Measurements from ENCODE around the gene HTT.

The HTT gene

GRCh38 chr4:3223956-3224748 is 149.7 kb downstream of the HTT start:
- DNase-seq = no peak

- DNase-seq = no peak
Measured at GRCh38 chr4:3225071-3225850, 150.8 kb downstream of the HTT start.

- no peak for DNase-seq
Measured at GRCh38 chr4:3225936-3226335, 151.5 kb downstream of the HTT start.

DNA sequence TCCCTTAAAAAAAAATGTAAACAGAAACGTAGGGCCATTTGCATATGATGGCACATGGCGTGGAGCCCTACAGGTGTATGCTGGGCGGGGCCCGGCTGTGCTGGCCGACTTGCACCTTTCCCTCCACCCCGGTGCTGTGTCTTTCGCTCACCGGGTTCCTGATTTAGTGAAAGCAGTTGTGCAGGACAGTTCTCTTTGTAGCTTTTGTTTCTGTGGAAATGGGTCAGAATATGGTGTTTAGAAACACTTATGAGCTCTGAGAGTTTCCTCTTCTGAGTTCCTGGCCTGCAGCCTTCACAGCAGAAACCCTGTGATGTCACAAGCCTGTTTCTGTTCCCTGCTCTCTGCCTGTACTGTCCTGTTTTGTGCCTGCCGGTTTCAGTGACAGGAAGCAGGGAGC is 152.0 kb downstream of the HTT start:
- DNase-seq = no peak

DNA sequence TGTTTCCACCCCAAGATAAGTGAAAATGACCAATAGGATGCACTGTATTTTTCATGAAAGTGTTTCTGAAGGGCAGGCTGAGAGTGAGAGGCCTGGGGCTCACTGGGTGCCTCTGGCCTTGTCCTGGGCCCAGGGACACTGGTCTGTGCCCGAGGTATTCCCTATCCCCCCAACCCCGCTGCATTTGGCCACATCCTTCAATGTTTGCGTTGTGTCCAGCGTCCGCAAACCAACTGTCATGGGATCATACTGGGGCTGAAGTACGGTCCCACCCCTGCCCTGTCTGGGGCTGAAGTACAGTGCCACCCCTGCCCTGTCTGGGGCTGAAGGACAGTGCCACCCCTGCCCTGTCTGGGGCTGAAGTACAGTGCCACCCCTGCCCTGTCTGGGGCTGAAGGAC is 152.5 kb downstream of the HTT start:
- no peak for DNase-seq

DNA sequence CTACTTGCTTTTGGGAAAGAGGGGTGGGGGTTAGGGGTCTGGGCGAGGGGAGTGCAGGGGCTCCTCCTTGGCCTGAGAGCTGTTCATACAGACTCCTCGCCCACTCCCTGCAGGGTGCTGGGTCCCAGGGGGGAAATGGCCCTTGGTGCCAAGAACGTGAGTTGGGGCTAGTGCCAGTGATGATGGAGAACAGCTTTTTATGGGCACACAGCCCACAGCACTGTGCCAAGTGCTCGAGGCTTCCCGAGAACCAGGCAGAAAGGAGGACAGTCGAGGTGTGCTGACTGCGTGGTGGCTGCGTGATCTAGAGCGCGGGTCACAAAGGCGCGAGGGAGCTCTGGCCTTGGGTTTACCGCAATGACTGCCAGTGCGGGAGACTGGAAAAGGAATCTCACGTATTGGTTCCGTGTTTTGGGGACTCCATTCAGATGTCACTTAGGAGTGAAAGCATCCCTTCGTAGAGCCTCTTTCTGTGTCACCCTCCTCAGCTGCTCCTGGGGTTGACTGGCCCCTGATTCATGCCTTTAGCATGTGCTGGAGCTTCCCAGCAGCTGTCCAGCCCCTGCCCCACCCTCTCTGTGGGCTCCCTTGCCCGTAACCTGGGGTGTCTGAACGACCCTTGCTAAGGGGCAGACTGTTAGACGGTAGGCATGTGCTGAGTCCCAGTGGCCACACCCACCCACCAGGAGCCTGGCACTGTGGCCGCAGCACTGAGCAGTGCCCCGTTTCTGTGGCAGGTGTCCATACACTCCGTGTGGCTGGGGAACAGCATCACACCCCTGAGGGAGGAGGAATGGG is 153.6 kb downstream of the HTT start:
- no peak for DNase-seq

DNA sequence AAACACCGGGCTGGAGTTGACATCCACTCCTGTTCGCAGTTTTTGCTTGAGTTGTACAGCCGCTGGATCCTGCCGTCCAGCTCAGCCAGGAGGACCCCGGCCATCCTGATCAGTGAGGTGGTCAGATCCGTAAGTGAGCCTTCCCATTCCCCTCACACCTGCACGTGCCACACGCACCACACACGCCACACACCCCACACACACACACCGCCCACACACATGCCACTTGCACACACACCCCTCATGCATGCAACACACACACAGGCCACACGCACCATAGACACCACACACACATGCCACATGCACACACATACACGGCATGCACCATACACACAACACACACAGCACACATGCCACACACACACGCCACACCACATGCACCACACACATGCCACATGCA is 154.4 kb downstream of the HTT start:
- DNase-seq = no peak

DNA sequence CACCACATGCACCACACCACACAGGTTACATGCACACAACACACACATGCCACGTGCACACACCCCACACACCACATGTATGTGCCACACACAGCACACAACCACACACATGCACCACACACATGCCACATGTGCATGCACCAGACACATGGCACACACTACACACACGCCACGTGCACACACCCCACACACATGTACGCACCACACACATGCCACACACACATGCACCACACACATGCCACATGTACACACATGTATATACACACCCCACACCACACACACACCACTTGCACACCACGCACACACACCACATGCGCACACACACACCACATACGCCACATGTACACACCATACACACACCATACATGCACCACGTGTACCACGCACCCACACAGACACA is 154.8 kb downstream of the HTT start:
- DNase-seq = no peak

GRCh38 chr4:3229964-3230363 is 155.5 kb downstream of the HTT start:
- DNase-seq = no peak

DNA sequence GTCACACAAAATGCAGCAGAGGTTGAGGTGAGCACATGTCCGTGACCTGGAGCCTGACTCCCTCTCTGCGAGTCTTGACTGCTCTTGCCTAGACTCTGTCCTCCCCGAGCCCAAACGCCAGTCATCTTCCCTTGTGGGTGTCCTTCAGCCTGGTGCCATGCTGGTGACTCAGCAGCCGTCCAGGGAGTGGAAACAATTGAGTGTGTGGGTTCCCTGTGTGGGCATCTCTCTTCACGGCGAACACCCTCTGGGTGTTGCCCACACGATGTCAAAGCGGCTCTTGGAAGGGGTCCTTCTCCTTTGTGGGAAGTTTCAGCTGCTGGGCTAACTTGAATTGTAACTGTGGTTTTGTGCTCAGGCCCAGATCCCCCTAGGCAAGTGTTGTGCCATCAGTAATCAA is 157.0 kb downstream of the HTT start:
- DNase-seq = no peak

DNA sequence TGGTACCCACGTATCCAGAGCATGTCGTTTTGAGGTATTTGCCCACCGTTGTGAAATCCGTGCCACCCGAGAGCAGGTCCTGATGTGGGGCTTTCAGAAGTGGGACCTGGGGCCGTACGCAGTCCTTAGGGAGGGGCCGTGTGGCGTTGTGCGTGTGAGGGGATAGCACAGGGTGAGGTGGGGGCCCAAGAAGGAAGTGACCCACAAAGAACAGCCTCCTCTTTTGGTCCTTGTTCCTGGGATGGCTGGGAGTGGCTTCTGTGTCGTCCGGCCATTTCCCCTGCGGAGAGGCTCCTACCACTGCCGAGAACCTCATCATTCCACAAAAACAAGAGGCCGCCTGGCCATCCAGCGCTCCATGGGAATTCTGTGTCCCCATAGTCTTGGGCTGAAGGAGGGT is 157.5 kb downstream of the HTT start:
- DNase-seq = no peak

- no peak for DNase-seq
Measured at GRCh38 chr4:3232871-3233271, 158.4 kb downstream of the HTT start.

GRCh38 chr4:3233391-3234071 is 159.1 kb downstream of the HTT start:
- no peak for DNase-seq

DNA sequence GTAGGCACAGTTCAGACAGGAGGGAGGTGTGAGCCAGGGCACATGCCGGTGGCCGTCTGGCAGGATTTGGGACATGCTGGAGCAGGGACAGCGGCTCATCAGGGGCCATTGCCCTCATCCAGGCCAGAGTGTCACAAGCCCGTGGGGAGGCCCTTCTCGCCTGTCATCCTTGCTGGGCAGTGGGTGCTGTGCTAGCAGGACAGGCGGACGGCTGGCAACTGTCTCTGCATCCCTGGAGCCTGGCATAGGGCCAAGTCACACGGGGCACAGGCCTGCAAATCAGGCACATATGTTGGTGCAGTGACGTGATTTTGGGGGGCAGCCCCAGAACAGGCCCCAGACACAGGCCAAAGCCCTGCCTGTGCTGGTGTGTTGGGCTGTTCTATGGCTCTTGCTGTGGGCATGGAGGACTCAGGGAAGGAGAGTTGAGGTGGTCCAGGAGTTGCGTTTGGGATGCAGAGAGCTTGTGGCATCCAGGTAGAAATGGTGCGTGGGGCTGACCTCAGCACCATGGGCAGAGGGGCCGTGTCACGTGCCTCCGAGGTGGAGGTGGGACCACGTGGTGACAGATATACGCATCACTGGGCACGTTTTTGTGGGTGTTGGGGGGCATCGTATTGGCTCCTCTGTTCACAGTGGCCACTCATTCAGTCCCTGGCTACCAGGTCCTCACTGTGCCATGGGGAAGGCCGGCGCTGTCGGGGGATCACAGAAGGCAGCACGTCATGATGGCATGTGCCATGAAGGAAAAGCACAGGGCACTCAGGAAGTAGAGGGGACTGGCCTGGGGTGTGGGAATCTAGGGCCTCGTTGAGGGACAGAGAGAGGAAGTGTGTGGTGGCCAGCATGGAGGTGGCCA is 159.9 kb downstream of the HTT start:
- DNase-seq = no peak

DNA sequence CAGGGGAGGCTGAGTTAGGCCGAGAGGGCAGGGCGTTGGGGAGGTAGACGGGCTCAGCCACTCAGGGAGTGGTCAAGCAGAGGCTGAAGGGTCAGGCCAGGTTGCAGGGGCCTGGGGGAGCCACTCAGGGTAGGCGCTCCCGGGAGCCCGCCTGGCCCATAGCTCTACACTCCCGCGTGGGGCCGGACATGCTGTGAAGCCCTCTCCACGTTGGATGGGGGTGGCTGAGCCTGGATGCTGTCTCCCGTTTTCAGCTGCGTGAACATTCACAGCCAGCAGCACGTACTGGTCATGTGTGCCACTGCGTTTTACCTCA is 160.5 kb downstream of the HTT start:
- DNase-seq = no peak

DNA sequence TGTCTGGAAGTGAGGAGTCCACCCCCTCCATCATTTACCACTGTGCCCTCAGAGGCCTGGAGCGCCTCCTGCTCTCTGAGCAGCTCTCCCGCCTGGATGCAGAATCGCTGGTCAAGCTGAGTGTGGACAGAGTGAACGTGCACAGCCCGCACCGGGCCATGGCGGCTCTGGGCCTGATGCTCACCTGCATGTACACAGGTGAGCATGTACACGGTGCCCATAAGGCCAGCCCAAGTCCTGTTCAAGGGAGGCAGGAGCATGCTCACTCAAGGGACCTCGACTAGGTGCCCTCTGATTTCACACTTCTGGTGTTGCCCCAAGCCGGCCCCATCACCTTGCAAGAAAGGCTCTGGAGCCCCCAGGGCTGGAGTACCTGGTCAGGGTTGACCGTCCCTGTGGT is 161.1 kb downstream of the HTT start:
- DNase-seq = no peak

DNA sequence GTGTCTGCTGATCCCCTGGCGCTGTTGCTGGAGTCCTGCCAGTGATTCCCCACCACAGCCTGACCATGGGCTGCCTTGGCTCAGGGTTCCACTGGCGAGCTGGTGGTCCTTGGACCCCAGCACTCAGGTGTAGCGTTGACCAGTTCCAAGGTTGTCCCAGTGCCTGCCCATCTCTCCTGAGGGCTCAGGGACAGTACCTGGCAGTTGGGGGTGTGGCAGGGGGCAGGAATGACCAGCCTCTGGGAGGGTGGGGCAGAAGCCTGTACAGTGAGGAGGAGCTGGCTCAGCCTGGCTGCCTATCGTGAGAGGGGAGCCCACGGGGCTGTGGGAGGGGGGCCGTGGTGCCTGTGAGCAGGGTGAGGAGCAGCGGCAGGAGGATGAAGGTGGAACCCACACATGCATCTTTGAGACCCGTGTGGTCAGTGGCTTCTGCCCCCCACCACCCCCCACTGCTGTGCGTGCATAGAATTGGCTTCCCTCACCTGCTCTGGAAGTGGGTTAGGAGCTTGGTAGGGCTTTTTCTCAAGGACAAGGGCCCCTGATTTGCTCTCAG is 161.9 kb downstream of the HTT start:
- no peak for DNase-seq

DNA sequence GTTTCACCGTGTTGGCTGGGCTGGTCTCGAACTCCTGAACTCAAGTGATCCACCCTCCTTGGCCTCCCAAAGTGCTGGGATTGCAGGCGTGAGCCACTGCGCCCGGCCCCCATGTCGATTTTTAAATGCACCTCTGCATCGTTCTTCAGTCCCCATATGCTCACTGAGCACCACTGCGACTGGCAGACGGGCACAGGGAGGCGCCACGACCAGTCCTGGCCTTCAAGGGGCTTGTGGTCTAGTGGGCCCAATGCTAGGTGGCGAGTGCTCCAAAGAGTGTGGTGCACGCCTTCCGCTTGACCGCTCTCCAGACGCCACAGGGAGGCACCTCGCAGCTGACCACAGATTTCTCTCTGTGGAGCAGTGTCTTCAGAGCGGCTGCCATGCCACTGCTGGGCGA is 162.8 kb downstream of the HTT start:
- DNase-seq = no peak

DNA sequence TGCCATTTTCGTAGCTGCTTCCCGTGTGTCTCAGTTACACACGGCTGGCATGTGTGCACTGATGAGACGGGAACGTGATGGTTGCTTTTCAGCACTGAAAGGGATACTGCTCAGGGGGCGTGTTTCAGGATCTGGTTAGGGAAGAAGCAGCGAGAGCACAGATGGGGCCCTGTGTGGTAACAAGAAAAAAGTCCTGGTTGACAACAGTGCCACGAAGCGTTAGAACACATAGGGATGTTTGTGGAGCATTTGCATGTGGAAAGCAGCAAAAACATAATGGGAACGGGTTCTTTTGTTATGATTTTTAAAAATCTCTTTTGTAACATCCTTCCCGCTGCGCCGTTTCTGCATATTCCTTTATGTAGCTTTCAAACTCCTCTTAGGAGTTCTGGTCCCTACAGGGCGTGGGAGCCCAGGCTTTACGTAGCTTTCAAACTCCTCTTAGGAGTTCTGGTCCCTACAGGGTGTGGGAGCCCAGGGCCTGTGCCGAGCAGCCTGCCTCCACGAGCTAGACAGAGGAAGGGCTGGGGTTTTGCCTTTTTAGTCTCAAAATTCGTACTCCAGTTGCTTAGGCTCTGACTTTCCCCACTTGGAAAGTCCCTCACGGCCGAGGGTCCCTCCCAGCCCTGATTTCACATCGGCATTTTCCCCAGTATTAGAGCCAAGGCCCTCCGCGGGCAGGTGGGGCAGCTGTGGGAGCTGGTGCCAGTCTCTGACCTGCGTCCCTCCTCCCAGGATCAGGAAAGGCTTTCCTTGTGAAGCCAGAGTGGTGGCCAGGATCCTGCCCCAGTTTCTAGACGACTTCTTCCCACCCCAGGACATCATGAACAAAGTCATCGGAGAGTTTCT is 163.5 kb downstream of the HTT start:
- DNase-seq = no peak

DNA sequence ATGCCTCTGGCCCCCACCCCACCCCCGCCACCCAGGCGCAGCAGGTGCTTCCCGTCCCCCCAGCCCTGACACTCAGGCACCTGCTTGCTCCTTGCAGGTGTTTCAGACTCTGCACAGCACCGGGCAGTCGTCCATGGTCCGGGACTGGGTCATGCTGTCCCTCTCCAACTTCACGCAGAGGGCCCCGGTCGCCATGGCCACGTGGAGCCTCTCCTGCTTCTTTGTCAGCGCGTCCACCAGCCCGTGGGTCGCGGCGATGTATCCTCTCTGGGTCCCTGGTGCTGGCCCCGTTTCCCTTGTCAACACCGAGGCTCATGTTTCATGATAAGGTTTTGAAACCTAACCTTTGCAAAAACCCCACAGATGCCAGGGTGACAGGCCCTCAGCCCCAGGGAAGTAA is 164.2 kb downstream of the HTT start:
- DNase-seq = no peak

- DNase-seq = no peak
Measured at GRCh38 chr4:3239303-3239702, 164.8 kb downstream of the HTT start.

All from NCI-H2171 (cell line).